HepG2 (cell line): ENCODE results near the gene MMP23B. TPM values are rescaled to one million over a fixed set of nuclear protein-coding genes. Genes with fewer than 3 reads are reported as not detected.
A peak's percentile ranks its signal among the peaks of the same experiment; 100 is the strongest.

Experiments
- ATAC-seq: fragments of 200-7000 bp; cut with Tn5 transposase; 3 replicates; pipeline ENCODE4 v1.9.1; 2020; ENCODE audit warnings: mild to moderate bottlenecking, moderate library complexity
- BruUV-seq: library from RNA; stranded (reverse); fragments of 400-500 nt; replicated peaks from 2 replicates; lab custom pipeline; 2021; lab: Mats Ljungman, UMichigan
- CTCF ChIA-PET: fragments of 300-600 bp; formaldehyde crosslinking; extraction: SDS; loops from one replicate; lab custom pipeline; 2021; ENCODE audit warnings: low total read pairs, inconsistent platforms, low intra/inter-chr PET ratio; lab: Yijun Ruan, JAX
- POLR2A ChIA-PET: fragments of 350-600 bp; sonication (Branson Sonifier 250); formaldehyde crosslinking; loops from one replicate; lab custom pipeline; 2020; ENCODE audit warnings: antibody characterized with exemption, inconsistent platforms; lab: Yijun Ruan, JAX
- DNase-seq: peaks from one replicate; pipeline ENCODE4 v3.0.0-alpha.2; 2015; ENCODE audit warnings: low spot score
- FAIRE-seq: peaks from 3 replicates; lab custom pipeline; 2011; peaks lifted over from hg19 to GRCh38; lab: Jason Lieb, UNC
- H2AFZ ChIP-seq: one replicate; pipeline ENCODE4 v1.6.1; 2011; ENCODE audit warnings: low read length, inconsistent platforms
- H3K27ac ChIP-seq: fragments of 300-600 bp; 3 replicates; pipeline ENCODE4 v1.8.0; 2011; ENCODE audit warnings: mixed run types, mild to moderate bottlenecking, mixed read lengths, low read length, inconsistent platforms; ENCODE audit not compliant: insufficient read depth; ENCODE audit errors: extremely low read length
- H3K27me3 ChIP-seq, 2 experiments: fragments of 200-600 bp in 1 of 2; 2 replicates in 1 of 2; 3 replicates in 1 of 2; pipeline versions ENCODE4 v1.6.0 to v1.8.0; 2011; ENCODE audit warnings: low read length in 2 of 2, mild to moderate bottlenecking in 2 of 2, moderate library complexity in 2 of 2, inconsistent platforms in 1 of 2; ENCODE audit not compliant: insufficient read depth in 2 of 2, control insufficient read depth in 1 of 2
- H3K36me3 ChIP-seq, 2 experiments: fragments of 200-600 bp in 1 of 2; replicated peaks in 1 of 2; 2 replicates in 1 of 2; 3 replicates in 1 of 2; pipeline versions ENCODE4 v1.5.1 to v1.8.0; 2011; ENCODE audit warnings: low read length in 2 of 2, inconsistent platforms in 1 of 2; ENCODE audit not compliant: insufficient read depth in 2 of 2, control insufficient read depth in 1 of 2
- H3K4me1 ChIP-seq: 2 replicates; pipeline ENCODE4 v1.5.1; 2012; ENCODE audit warnings: low read length, inconsistent platforms; ENCODE audit not compliant: insufficient read depth
- H3K4me2 ChIP-seq: 2 replicates; pipeline ENCODE4 v1.6.0; 2011; ENCODE audit warnings: low read depth, low read length, inconsistent platforms
- H3K4me3 ChIP-seq, 3 experiments: fragments of 200-600 bp in 1 of 3; sonication (generic), shearing (Covaris generic) in 1 of 3; replicated peaks in 1 of 3; 2 replicates each; pipeline ENCODE4 v1.5.1; 2011 to 2016; ENCODE audit warnings: low read length in 3 of 3, inconsistent platforms in 2 of 3, low read depth in 2 of 3, mild to moderate bottlenecking in 2 of 3, control low read depth in 1 of 3, mixed read lengths in 1 of 3; ENCODE audit not compliant: insufficient read depth in 1 of 3
- H3K79me2 ChIP-seq: one replicate; pipeline ENCODE4 v1.6.1; 2011; ENCODE audit warnings: low read length, inconsistent platforms; ENCODE audit not compliant: insufficient read depth
- H3K9ac ChIP-seq: 2 replicates; pipeline ENCODE4 v1.6.0; 2011; ENCODE audit warnings: mild to moderate bottlenecking, low read depth, low read length, inconsistent platforms; ENCODE audit not compliant: insufficient read depth
- H3K9me3 ChIP-seq: 2 replicates; pipeline ENCODE4 v1.5.1; 2012; ENCODE audit warnings: mild to moderate bottlenecking, low read length
- H4K20me1 ChIP-seq: 2 replicates; pipeline ENCODE4 v1.6.0; 2011; ENCODE audit warnings: inconsistent platforms, mild to moderate bottlenecking, low read length, moderate library complexity; ENCODE audit not compliant: insufficient read depth
- ARHGAP35 ChIP-seq: sonication (generic); formaldehyde crosslinking; IDR thresholded peaks from 2 replicates; pipeline ENCODE4 v1.9.0; 2022; ENCODE audit warnings: mild to moderate bottlenecking, inconsistent platforms, moderate library complexity, missing genetic modification reagents, borderline replicate concordance
- CENPX ChIP-seq: sonication (generic); formaldehyde crosslinking; IDR thresholded peaks from 2 replicates; pipeline ENCODE4 v1.9.0; 2021; ENCODE audit warnings: mild to moderate bottlenecking, missing genetic modification reagents, moderate library complexity
- ERF ChIP-seq: IDR thresholded peaks from 2 replicates; pipeline ENCODE4 v1.6.1; 2018; ENCODE audit warnings: missing biosample characterization, missing genetic modification reagents
- HES4 ChIP-seq: sonication (generic); formaldehyde crosslinking; IDR thresholded peaks from 2 replicates; pipeline ENCODE4 v1.9.0; 2021; ENCODE audit warnings: mild to moderate bottlenecking, missing genetic modification reagents, borderline replicate concordance
- MTF1 ChIP-seq: sonication (generic); formaldehyde crosslinking; IDR thresholded peaks from 2 replicates; pipeline ENCODE4 v1.5.0; 2020; ENCODE audit warnings: missing genetic modification reagents
- NR2F1 ChIP-seq, 2 experiments: fragments of 450-650 bp in 1 of 2; formaldehyde crosslinking in 1 of 2; IDR thresholded peaks; 2 replicates each; pipeline versions ENCODE4 v1.5.0 to v1.6.1; 2016 to 2020; ENCODE audit warnings: mild to moderate bottlenecking in 1 of 2, missing compliant biosample characterization in 1 of 2, missing genetic modification reagents in 1 of 2, moderate library complexity in 1 of 2
- RBFOX2 ChIP-seq: fragments of 200-400 bp; formaldehyde crosslinking; IDR thresholded peaks from 2 replicates; pipeline ENCODE4 v1.6.1; 2017; ENCODE audit warnings: low read depth, mild to moderate bottlenecking, low read length
- TARDBP ChIP-seq: sonication (generic); formaldehyde crosslinking; IDR thresholded peaks from 2 replicates; pipeline ENCODE4 v1.8.0; 2022; ENCODE audit warnings: mild to moderate bottlenecking, missing genetic modification reagents
- ZFP36L1 ChIP-seq: sonication (generic); formaldehyde crosslinking; IDR thresholded peaks from 2 replicates; pipeline ENCODE4 v1.8.0; 2022; ENCODE audit warnings: mild to moderate bottlenecking, missing genetic modification reagents, moderate library complexity
- ZNF543 ChIP-seq: sonication (generic); formaldehyde crosslinking; IDR thresholded peaks from 2 replicates; pipeline ENCODE4 v1.4.0; 2020; ENCODE audit warnings: mild to moderate bottlenecking, missing genetic modification reagents
- ZNF780A ChIP-seq: sonication (generic); formaldehyde crosslinking; IDR thresholded peaks from 2 replicates; pipeline ENCODE4 v1.8.0; 2022; ENCODE audit warnings: mild to moderate bottlenecking, missing genetic modification reagents, moderate library complexity
- ZNF891 ChIP-seq: sonication (generic); formaldehyde crosslinking; IDR thresholded peaks from 2 replicates; pipeline ENCODE4 v1.5.0; 2020; ENCODE audit warnings: mild to moderate bottlenecking, missing genetic modification reagents
- whole genome bisulfite sequencing: methylation state at CpG from one replicate; pipeline ENCODE4 v1.1.6; 2017; ENCODE audit warnings: low lambda C conversion rate; 5-methylcytosine and 5-hydroxymethylcytosine counted together
- in situ Hi-C: cut with HindIII; loops from 2 replicates; pipeline ENCODE4 v1.10.0; 2017; ENCODE audit warnings: low pct_unique_long_range_greater_than_20kb; ENCODE audit not compliant: extremely low pct_ligation_motif_present
- intact Hi-C: fragments of 100-400 bp; cut with micrococcal nuclease; formaldehyde crosslinking; loops from one replicate; pipeline ENCODE4 v1.10.0; 2022; ENCODE audit not compliant: unreplicated experiment
- polyA plus RNA-seq, 8 experiments: library from polyadenylated mRNA; depleted of rRNA in 3 of 8; stranded (reverse) in 7 of 8; unstranded in 1 of 8; fragments of >200 nt; fragmentation: Illumina TruSeq in 4 of 8; extraction: Trizol in 4 of 8; gene quantifications; 2 replicates each; pipeline versions ENCODE4 v1.2.1 to v1.2.3, GENCODE V29; 2011 to 2016; ENCODE audit warnings: low read depth in 4 of 8, missing spikeins in 1 of 8, mixed read lengths in 1 of 8; ENCODE audit not compliant: insufficient read depth in 1 of 8
- total RNA-seq, 5 experiments: library from RNA; depleted of rRNA; stranded (reverse); fragments of >200 nt; fragmentation: Illumina TruSeq; extraction: Trizol; gene quantifications; 2 replicates each; pipeline ENCODE4 v1.2.3, GENCODE V29; 2016; ENCODE audit warnings: low read depth in 1 of 5
- TF ChIP-seq, protein P1 (sequence below): sonication (generic); formaldehyde crosslinking; IDR thresholded peaks from 2 replicates; pipeline ENCODE4 v1.4.0; 2020; ENCODE audit warnings: missing genetic modification reagents
- TF ChIP-seq, protein P2 (sequence below): sonication (generic); formaldehyde crosslinking; IDR thresholded peaks from 2 replicates; pipeline ENCODE4 v1.8.1; 2022; ENCODE audit warnings: mild to moderate bottlenecking, missing genetic modification reagents

The MMP23B gene
- total and polyA plus RNA-seq, 2 of the 13 experiments (the other 11 are each of a cell fraction or from before 2014, with no cell fraction given): 0.61 to 0.75 TPM

DNA sequence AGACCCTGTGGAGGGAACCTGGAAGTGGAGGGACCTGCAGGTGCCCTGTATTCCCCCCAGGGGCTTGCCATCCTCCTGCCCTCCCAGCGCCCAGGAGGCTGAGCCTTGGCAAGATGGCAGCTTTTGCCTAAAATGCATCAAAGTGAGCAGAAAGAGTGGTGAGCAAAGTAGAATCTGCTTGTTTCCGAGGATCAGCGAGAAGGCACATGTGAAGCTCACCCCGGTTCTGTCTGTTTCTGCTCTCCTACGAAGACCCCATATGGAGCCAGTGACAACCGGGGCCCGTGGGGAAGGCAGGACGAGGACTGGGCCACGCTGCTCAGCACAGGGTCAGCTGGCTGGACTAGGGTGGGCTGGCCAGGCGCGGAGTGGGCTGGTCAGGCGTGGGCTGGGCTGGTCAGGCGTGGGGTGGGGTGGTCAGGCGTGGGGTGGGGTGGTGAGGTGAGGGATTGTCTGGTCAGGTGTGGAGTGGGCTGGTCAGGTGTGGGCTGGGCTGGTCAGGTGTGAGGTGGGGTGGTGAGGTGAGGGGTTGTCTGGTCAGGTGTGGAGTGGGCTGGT lies 26.9 kb upstream of the MMP23B start:
- no peaks in the 10 kb centered on the region for H4K20me1 ChIP-seq
- no peak for TF ChIP-seq ERF (CRISPR knock-in tag)
- TF ChIP-seq ZFP36L1 (CRISPR knock-in tag): no peak
- no peak for TF ChIP-seq RBFOX2
- no peak for TF ChIP-seq HES4 (CRISPR knock-in tag)
- TF ChIP-seq ZNF780A (CRISPR knock-in tag): no peak
- TF ChIP-seq TARDBP: no peak
- TF ChIP-seq, protein P1, sequence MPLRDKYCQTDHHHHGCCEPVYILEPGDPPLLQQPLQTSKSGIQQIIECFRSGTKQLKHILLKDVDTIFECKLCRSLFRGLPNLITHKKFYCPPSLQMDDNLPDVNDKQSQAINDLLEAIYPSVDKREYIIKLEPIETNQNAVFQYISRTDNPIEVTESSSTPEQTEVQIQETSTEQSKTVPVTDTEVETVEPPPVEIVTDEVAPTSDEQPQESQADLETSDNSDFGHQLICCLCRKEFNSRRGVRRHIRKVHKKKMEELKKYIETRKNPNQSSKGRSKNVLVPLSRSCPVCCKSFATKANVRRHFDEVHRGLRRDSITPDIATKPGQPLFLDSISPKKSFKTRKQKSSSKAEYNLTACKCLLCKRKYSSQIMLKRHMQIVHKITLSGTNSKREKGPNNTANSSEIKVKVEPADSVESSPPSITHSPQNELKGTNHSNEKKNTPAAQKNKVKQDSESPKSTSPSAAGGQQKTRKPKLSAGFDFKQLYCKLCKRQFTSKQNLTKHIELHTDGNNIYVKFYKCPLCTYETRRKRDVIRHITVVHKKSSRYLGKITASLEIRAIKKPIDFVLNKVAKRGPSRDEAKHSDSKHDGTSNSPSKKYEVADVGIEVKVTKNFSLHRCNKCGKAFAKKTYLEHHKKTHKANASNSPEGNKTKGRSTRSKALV (CRISPR knock-in tag): no peak
- no peak for TF ChIP-seq ZNF891 (CRISPR knock-in tag)
- TF ChIP-seq, protein P2, sequence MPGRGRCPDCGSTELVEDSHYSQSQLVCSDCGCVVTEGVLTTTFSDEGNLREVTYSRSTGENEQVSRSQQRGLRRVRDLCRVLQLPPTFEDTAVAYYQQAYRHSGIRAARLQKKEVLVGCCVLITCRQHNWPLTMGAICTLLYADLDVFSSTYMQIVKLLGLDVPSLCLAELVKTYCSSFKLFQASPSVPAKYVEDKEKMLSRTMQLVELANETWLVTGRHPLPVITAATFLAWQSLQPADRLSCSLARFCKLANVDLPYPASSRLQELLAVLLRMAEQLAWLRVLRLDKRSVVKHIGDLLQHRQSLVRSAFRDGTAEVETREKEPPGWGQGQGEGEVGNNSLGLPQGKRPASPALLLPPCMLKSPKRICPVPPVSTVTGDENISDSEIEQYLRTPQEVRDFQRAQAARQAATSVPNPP (CRISPR knock-in tag): no peak
- TF ChIP-seq CENPX (CRISPR knock-in tag): no peak
- no peak for TF ChIP-seq MTF1 (CRISPR knock-in tag)
- no peak for TF ChIP-seq ARHGAP35 (CRISPR knock-in tag)
- no peak for TF ChIP-seq ZNF543 (CRISPR knock-in tag)
- TF ChIP-seq NR2F1 (CRISPR knock-in tag; IDR thresholded peaks at IDR 0.05): no peak
- no peaks in the 10 kb centered on the region for H3K36me3 ChIP-seq
- no peak overlapping the region for H3K9ac ChIP-seq
- 0 out of 2 replicates have a peak overlapping the region, but pooled peaks have one; percentile 8 for H3K4me2 ChIP-seq
- no peaks in the 10 kb centered on the region for H3K79me2 ChIP-seq
- intact Hi-C loops (no loop called here), in situ Hi-C loops (no loop called here)
- H3K9me3 ChIP-seq: no peaks in the 10 kb centered on the region
- no peak overlapping the region for H2AFZ ChIP-seq
- BruUV-seq: no TSS peak
- DNase-seq: no peak
- H3K27ac ChIP-seq: no peak overlapping the region
- peaks cover 1 to 9% of the 10 kb centered on the region in 2 experiments; a peak in 2 of 5 replicates for H3K27me3 ChIP-seq
- ATAC-seq: no peak; the same call in 2 of the 3 replicates
- peaks cover 37% of the 10 kb centered on the region for H3K4me1 ChIP-seq
- WGBS: 56% methylated on average over 14 of the region's 14 CpGs
- CTCF ChIA-PET: no interaction called here
- FAIRE-seq: no peak
- no peak overlapping the region for H3K4me3 ChIP-seq
- POLR2A ChIA-PET: no interaction called here
